Measurements from ENCODE around the gene LDLRAP1. TPM values are rescaled to one million over a fixed set of nuclear protein-coding genes. Genes with fewer than 3 reads are reported as not detected.

LDLRAP1 gene
- total and polyA plus RNA-seq, 2 donors (not counting 3 experiments of a cell fraction or from before 2014, with no cell fraction given), result 23.1 to 24.7 TPM

- DNase-seq (ENCODE audit: low read depth, low spot score) (no peak), FAIRE-seq (no peak)
- no peak overlapping the region for H3K9ac ChIP-seq (replicated peaks; ENCODE audit: extremely low read depth, insufficient read depth, low read length)
- CTCF ChIA-PET, result no interaction called here
- H3K4me2 ChIP-seq (ENCODE audit: insufficient read depth, low read length), result no peak overlapping the region
- no TSS peak for BruUV-seq (replicated peaks)
- TF ChIP-seq POLR2A (IDR thresholded peaks at IDR 0.05; ENCODE audit: low read depth, low read length) (no peak), CTCF (IDR thresholded peaks at IDR 0.05; ENCODE audit: extremely low read depth in 1 of 2, insufficient read depth in 1 of 2, low read depth in 1 of 2, low read length in 2 of 2) (no peak), JUN (IDR thresholded peaks at IDR 0.05; ENCODE audit: borderline replicate concordance, insufficient read depth, insufficient read length, low read depth) (no peak), MYC (IDR thresholded peaks at IDR 0.05; ENCODE audit: low read depth, low read length) (no peak), FOS (IDR thresholded peaks at IDR 0.05; ENCODE audit: borderline replicate concordance, insufficient read depth, low read length) (no peak), GATA2 (IDR thresholded peaks at IDR 0.05; ENCODE audit: insufficient read depth, insufficient read length, low read depth, low read length) (no peak), POLR2AphosphoS5 (IDR thresholded peaks at IDR 0.05; ENCODE audit: insufficient read depth, low read depth, low read length) (no peak), MAX (IDR thresholded peaks at IDR 0.05; ENCODE audit: insufficient read depth, insufficient read length) (no peak), EZH2 (IDR thresholded peaks at IDR 0.05; ENCODE audit: borderline replicate concordance, low read depth, low read length, severe bottlenecking) (no peak)
- no peaks in the 10 kb centered on the region for H4K20me1 ChIP-seq (replicated peaks; ENCODE audit: control insufficient read depth, extremely low read depth, insufficient read depth, low read length)
- H3K4me3 ChIP-seq (replicated peaks in 1 of 3; ENCODE audit: insufficient read depth in 1 of 3, low read depth in 1 of 3, low read length in 3 of 3), result no peak overlapping the region
- H3K4me1 ChIP-seq (ENCODE audit: control insufficient read depth, extremely low read depth, insufficient read depth, low read length), result peaks cover 11% of the 10 kb centered on the region
- no peaks in the 10 kb centered on the region for H3K9me1 ChIP-seq (replicated peaks; ENCODE audit: control insufficient read depth, extremely low read depth, insufficient read depth, low read length)
- H2AFZ ChIP-seq (ENCODE audit: low read depth, low read length), result no peak overlapping the region
- H3K27me3 ChIP-seq (ENCODE audit: control insufficient read depth in 2 of 2, insufficient read depth in 2 of 2, low read length in 2 of 2), result peaks cover 0 to 2% of the 10 kb centered on the region in 2 experiments
- H3K27ac ChIP-seq (ENCODE audit: insufficient read depth, low read depth, low read length), result no peak overlapping the region
- dilution Hi-C loops (cut with MboI; ENCODE audit: extremely low pct_ligation_motif_present, low sequenced_read_pairs), result no loop called here
- no peaks in the 10 kb centered on the region for H3K9me3 ChIP-seq (replicated peaks; ENCODE audit: control insufficient read depth, insufficient read depth, low read length)
- H3K36me3 ChIP-seq (ENCODE audit: control insufficient read depth in 2 of 2, extremely low read depth in 1 of 2, insufficient read depth in 2 of 2, low read length in 2 of 2), result no peaks in the 10 kb centered on the region
- H3K79me2 ChIP-seq (ENCODE audit: control insufficient read depth, insufficient read depth, low read length), result no peaks in the 10 kb centered on the region
- POLR2A ChIA-PET, result no interaction called here
- intact Hi-C loops (cut with micrococcal nuclease), result no loop called here
Observed at GRCh38 chr1:25529518-25530185, 13.8 kb upstream of the LDLRAP1 start.

Data from endothelial cell of umbilical vein (primary cell).